PC-3 (cell line): Measurements from ENCODE around the gene SCD5. TPM values are rescaled to one million over a fixed set of nuclear protein-coding genes. Genes with fewer than 3 reads are reported as not detected.

Source experiments
- ATAC-seq: fragments of 200-7000 bp; cut with Tn5 transposase; 2 replicates; pipeline ENCODE4 v1.9.1; 2020; ENCODE audit warnings: mild to moderate bottlenecking, moderate library complexity
- BruUV-seq: library from RNA; stranded (reverse); fragments of 400-500 nt; replicated peaks from 2 replicates; lab custom pipeline; 2021; lab: Mats Ljungman, UMichigan
- CTCF ChIA-PET: fragments of 300-600 bp; sonication (Branson Sonifier 250); formaldehyde crosslinking; loops from one replicate; lab custom pipeline; 2022; ENCODE audit warnings: antibody characterized with exemption; lab: Charles Lee
- POLR2A ChIA-PET: fragments of 300-600 bp; sonication (Branson Sonifier 250); formaldehyde crosslinking; loops from one replicate; lab custom pipeline; 2022; ENCODE audit warnings: antibody characterized with exemption; ENCODE audit not compliant: unreplicated experiment; lab: Charles Lee
- DNase-seq: peaks from one replicate; pipeline ENCODE4 v3.0.0-alpha.2; 2015
- H2AFZ ChIP-seq: fragments of 300-600 bp; sonication (generic); 2 replicates; pipeline ENCODE4 v1.6.0; 2016; ENCODE audit warnings: antibody characterized with exemption, low read length
- H3F3A ChIP-seq: fragments of 300-600 bp; sonication (generic); one replicate; pipeline ENCODE4 v1.6.0; 2017; ENCODE audit warnings: antibody characterized with exemption, low read length, control low read depth, mild to moderate bottlenecking; ENCODE audit not compliant: unreplicated experiment
- H3K27ac ChIP-seq: fragments of 300-600 bp; sonication (generic); 2 replicates; pipeline ENCODE4 v1.5.1; 2016; ENCODE audit warnings: mild to moderate bottlenecking, low read length
- H3K27me3 ChIP-seq: fragments of 300-600 bp; sonication (generic); 2 replicates; pipeline ENCODE4 v1.6.1; 2016; ENCODE audit warnings: low read length, mixed read lengths
- H3K36me3 ChIP-seq: fragments of 300-600 bp; sonication (generic); 2 replicates; pipeline ENCODE4 v1.6.1; 2016; ENCODE audit warnings: low read depth, mixed run types, low read length, mixed read lengths
- H3K4me1 ChIP-seq: fragments of 300-600 bp; sonication (generic); 2 replicates; pipeline ENCODE4 v1.5.1; 2016; ENCODE audit warnings: low read length; ENCODE audit not compliant: insufficient read depth
- H3K4me2 ChIP-seq: fragments of 300-600 bp; sonication (generic); 2 replicates; pipeline ENCODE4 v1.6.0; 2016; ENCODE audit warnings: low read length
- H3K4me3 ChIP-seq: fragments of 300-600 bp; sonication (generic); 2 replicates; pipeline ENCODE4 v1.5.1; 2016; ENCODE audit warnings: mild to moderate bottlenecking, low read length, mixed read lengths
- H3K79me2 ChIP-seq: fragments of 300-600 bp; sonication (generic); 2 replicates; pipeline ENCODE4 v1.6.1; 2017; ENCODE audit warnings: low read length, mixed read lengths
- H3K9ac ChIP-seq: fragments of 300-600 bp; sonication (generic); 2 replicates; pipeline ENCODE4 v1.6.0; 2016; ENCODE audit warnings: mild to moderate bottlenecking, low read length
- H3K9me2 ChIP-seq: fragments of 300-600 bp; sonication (generic); replicated peaks from 2 replicates; pipeline ENCODE4 v1.6.1; 2016; ENCODE audit warnings: mixed run types, low read length, mixed read lengths
- H3K9me3 ChIP-seq: fragments of 300-600 bp; sonication (generic); 2 replicates; pipeline ENCODE4 v1.6.1; 2016; ENCODE audit warnings: low read length, mixed read lengths
- H4K20me1 ChIP-seq: fragments of 300-600 bp; sonication (generic); 2 replicates; pipeline ENCODE4 v1.6.1; 2016; ENCODE audit warnings: low read length, mixed read lengths
- CTCF ChIP-seq: fragments of 300-600 bp; sonication (generic); conservative IDR thresholded peaks from 2 replicates; pipeline ENCODE4 v1.5.1; 2017; ENCODE audit warnings: antibody characterized with exemption, low read depth, mild to moderate bottlenecking, low read length
- EZH2 ChIP-seq: fragments of 300-600 bp; sonication (generic); IDR thresholded peaks from one replicate; pipeline ENCODE4 v1.6.1; 2017; ENCODE audit warnings: antibody characterized with exemption, mild to moderate bottlenecking, low read length; ENCODE audit not compliant: unreplicated experiment
- EZH2phosphoT487 ChIP-seq: fragments of 300-600 bp; sonication (generic); IDR thresholded peaks from 2 replicates; pipeline ENCODE4 v1.6.1; 2018; ENCODE audit warnings: mild to moderate bottlenecking, antibody characterized with exemption, low read length, borderline replicate concordance
- intact Hi-C: fragments of 100-400 bp; cut with micrococcal nuclease; formaldehyde crosslinking; loops from 2 replicates; pipeline ENCODE4 v1.9.0; 2023
- total RNA-seq: library from RNA; depleted of rRNA; stranded (reverse); fragments of >200 nt; gene quantifications from 2 replicates; pipeline ENCODE4 v1.2.3, GENCODE V29; 2014

Gene SCD5
- total RNA-seq, 1 experiment from 2014 or later, result 3.8 TPM

GRCh38 chr4:82650868-82651267, 147.7 kb downstream of the SCD5 start:
- no TSS peak for BruUV-seq
- CTCF ChIA-PET, result no interaction called here
- Histone ChIP-seq H3K36me3 (no peaks in the 10 kb centered on the region), H3K9me2 (no peaks in the 10 kb centered on the region), H3F3A (no peaks in the 10 kb centered on the region), H2AFZ (no peak overlapping the region), H3K27me3 (no peaks in the 10 kb centered on the region), H3K27ac (no peak overlapping the region), H3K4me3 (no peak overlapping the region), H3K4me2 (no peak overlapping the region), H3K79me2 (no peaks in the 10 kb centered on the region), H3K4me1 (peaks cover 16% of the 10 kb centered on the region), H3K9me3 (no peaks in the 10 kb centered on the region), H3K9ac (no peak overlapping the region), H4K20me1 (no peaks in the 10 kb centered on the region)
- no peak for DNase-seq
- intact Hi-C loops, result no loop called here
- POLR2A ChIA-PET, result no interaction called here
- ATAC-seq, result no peak
- TF ChIP-seq CTCF, result no peak
- TF ChIP-seq EZH2phosphoT487, result no peak
- TF ChIP-seq EZH2, result no peak

DNA sequence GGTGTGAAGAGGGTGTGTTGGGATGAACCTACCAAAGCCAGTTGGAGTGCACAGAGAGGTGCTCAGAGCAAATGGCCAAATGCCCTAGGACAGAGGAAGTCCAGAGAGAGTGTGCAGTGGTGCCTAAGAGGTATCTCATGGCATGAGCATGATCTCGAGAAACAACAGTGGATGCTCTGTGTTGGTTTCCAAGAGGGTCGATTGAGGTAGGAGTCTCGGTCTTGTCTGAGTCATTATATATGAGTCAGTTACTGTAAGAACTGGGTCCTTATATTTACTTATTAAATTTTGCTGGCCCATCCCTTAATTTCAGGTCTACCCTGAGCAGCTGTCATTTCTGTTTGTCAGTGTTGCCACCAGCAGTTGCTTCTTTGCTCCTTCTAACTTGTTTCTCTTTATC, 150.2 kb downstream of the SCD5 start:
- Histone ChIP-seq H3K9me2 (no peaks in the 10 kb centered on the region), H3K27ac (no peak overlapping the region), H3F3A (no peaks in the 10 kb centered on the region), H3K9ac (no peak overlapping the region), H3K36me3 (no peaks in the 10 kb centered on the region), H3K27me3 (no peaks in the 10 kb centered on the region), H3K4me1 (peaks cover 26% of the 10 kb centered on the region), H4K20me1 (no peaks in the 10 kb centered on the region), H3K79me2 (no peaks in the 10 kb centered on the region), H3K4me3 (no peak overlapping the region), H3K4me2 (no peak overlapping the region), H2AFZ (no peak overlapping the region), H3K9me3 (no peaks in the 10 kb centered on the region)
- ATAC-seq (peak; percentile 54), DNase-seq (peak; percentile 38)
- BruUV-seq, result no TSS peak
- no peak for TF ChIP-seq EZH2
- no peak for TF ChIP-seq CTCF
- TF ChIP-seq EZH2phosphoT487, result no peak
- intact Hi-C loops, result no loop called here
- ChIA-PET CTCF (no interaction called here), POLR2A (no interaction called here)

GRCh38 chr4:82645936-82646565, 152.5 kb downstream of the SCD5 start:
- intact Hi-C loops, result no loop called here
- no peak for TF ChIP-seq EZH2
- no peak for TF ChIP-seq EZH2phosphoT487
- TF ChIP-seq CTCF, result no peak
- H3K27me3 ChIP-seq, result no peaks in the 10 kb centered on the region
- no peaks in the 10 kb centered on the region for H3K9me2 ChIP-seq
- no peak overlapping the region for H2AFZ ChIP-seq
- no peaks in the 10 kb centered on the region for H3F3A ChIP-seq
- H3K36me3 ChIP-seq, result no peaks in the 10 kb centered on the region
- no peaks in the 10 kb centered on the region for H4K20me1 ChIP-seq
- no peaks in the 10 kb centered on the region for H3K79me2 ChIP-seq
- no peak overlapping the region for H3K27ac ChIP-seq
- no TSS peak for BruUV-seq
- H3K9ac ChIP-seq, result no peak overlapping the region
- H3K4me3 ChIP-seq, result no peak overlapping the region
- no peak overlapping the region for H3K4me2 ChIP-seq
- DNase-seq (no peak), ATAC-seq (no peak)
- CTCF ChIA-PET, result no interaction called here
- peaks cover 19% of the 10 kb centered on the region for H3K4me1 ChIP-seq
- no peaks in the 10 kb centered on the region for H3K9me3 ChIP-seq
- POLR2A ChIA-PET, result no interaction called here
